GM21619 (cell line): ENCODE results near the gene ADGRV1.

Experiments
- ATAC-seq: cut with Tn5 transposase; IDR thresholded peaks from one replicate; pipeline ENCODE4 v1.9.1; 2021; ENCODE audit not compliant: unreplicated experiment

The ADGRV1 gene

GRCh38 chr5:90861843-90862586 is 303.4 kb downstream of the ADGRV1 start:
- no peak for ATAC-seq

GRCh38 chr5:90865180-90865579 is 306.6 kb downstream of the ADGRV1 start:
- ATAC-seq = no peak

DNA sequence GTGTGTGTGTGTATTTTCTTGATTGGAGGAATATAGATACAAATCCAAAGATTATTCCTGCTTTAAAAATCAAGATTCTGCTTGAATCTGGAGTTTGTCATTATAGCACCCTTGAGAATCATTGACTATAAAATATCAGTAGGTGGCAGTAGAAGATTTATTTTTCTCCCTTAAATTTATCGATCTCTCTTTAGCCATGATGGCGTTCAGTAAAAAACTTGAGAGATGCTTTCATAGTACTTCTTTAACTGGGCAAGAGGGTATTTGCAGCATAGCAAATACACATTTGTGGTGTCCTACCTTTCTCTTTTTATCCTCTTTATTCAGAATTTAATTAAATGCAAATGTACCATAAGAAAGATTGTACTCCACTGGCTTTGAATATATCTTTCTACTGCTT is 307.7 kb downstream of the ADGRV1 start:
- peak; percentile 76 for ATAC-seq

- ATAC-seq = no peak
Observed at GRCh38 chr5:90866915-90867731, 308.5 kb downstream of the ADGRV1 start.

DNA sequence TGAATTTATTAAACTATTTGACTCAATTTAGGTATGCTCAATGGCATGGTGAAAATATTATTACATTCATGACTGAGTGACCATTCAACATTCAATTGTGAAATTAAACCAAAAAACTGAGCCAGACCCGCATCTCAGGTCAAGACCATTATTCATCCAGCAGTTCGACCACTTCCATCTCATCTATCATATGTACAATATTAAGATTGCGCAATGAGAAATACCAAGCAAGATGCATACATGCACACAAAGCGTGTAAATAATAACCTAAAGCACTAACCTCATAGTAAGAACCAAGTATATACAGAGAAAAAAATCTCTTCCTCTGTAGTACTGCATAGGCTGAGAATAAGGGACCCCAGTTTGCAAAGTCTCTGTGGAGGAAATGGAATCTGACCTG is 310.2 kb downstream of the ADGRV1 start:
- no peak for ATAC-seq

- no peak for ATAC-seq
Observed at GRCh38 chr5:90871391-90871991, 312.9 kb downstream of the ADGRV1 start.

DNA sequence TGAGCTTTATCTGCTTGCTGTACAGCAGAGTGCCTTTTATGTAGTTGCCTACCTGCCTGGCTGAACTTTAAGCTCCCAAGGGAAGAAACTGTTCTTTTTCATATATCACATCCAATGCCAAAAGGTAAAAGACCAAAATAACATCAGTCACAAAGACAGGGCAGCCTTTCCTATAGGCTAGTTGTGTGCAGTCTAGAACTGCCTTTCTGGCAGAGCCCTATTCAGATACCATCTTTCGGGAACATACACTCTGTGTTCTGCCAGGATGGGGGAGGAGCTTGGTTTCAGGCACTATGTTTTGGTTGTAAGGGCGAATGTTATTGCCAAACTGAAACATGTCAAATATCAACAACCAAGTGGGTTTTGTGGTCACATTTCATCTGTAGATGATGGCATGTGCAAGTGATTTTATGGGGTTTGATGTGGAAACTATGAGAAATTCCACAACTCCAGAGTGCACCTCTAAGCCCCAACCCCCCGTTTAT is 314.5 kb downstream of the ADGRV1 start:
- no peak for ATAC-seq

GRCh38 chr5:90874066-90874465 is 315.5 kb downstream of the ADGRV1 start:
- no peak for ATAC-seq

GRCh38 chr5:90875456-90875855 is 316.9 kb downstream of the ADGRV1 start:
- no peak for ATAC-seq

DNA sequence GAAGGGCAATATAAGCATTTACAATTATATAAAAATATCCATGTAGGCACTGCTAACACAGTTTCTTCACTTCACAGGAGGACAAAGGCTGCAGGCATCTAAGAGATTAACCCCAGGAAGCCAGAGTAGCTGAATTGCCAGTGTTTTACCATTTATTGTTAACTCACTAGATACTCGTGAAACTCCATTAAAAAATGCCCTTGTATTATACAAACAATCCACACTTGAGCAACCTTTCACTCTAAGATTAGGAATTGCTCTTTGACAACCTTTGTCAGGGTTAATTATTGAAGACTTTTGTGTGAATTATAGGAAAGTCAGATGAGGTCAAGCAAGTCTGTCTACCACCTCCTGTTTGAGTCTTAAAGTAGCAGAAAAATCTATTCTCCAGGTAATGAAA is 317.8 kb downstream of the ADGRV1 start:
- ATAC-seq = no peak

GRCh38 chr5:90877049-90877448 is 318.5 kb downstream of the ADGRV1 start:
- no peak for ATAC-seq

DNA sequence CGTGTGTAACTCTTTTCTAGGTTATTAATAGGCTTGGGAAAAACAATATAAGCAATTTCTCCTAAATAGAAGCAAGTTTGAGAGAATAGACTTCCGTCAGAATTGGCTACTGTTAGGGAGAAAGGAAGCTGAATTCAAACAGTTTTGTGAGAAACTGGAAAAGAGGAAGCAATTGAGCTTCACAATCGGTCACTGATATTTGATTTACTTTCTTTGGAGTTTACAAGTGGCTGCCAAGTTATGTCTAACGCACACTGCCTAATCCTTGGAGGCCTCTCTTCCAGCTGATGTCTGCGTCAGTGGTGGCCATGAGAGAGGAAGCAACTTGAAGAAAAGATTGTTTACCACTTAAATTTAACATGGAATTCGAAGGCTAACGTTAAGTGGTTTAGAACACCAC is 319.5 kb downstream of the ADGRV1 start:
- no peak for ATAC-seq

DNA sequence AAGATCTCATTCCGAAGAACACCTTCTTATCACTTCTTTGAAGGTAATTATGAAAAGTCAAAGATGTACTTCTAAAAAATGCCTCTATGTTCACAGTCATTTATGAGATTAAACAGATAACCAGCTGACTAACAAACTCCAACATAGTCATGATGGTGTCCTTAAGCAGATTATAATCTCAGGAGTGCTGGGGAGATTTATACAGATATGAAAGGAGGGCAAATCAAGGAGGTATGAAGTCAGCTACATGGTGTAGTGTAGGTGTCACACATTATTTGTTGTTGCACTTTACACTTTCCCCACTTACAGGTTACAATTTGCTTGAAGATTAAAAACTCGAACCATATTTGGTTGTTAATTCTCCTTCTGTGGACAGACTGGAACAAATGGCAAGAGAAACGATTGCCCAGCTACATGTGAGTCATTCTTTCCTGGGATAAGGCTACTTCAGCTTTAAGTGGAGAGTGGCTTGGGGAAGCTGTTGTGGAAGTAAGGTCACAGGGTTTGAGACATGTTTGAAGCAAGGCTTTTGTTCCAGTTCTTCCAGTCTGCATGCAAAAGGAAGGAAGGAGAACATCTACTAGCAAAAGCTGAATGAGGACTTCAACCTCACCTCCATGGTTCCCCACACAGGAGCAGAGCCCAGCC is 320.1 kb downstream of the ADGRV1 start:
- no peak for ATAC-seq

- ATAC-seq = no peak
Observed at GRCh38 chr5:90881626-90882150, 323.1 kb downstream of the ADGRV1 start.

GRCh38 chr5:90882448-90882847 is 323.9 kb downstream of the ADGRV1 start:
- ATAC-seq = no peak

DNA sequence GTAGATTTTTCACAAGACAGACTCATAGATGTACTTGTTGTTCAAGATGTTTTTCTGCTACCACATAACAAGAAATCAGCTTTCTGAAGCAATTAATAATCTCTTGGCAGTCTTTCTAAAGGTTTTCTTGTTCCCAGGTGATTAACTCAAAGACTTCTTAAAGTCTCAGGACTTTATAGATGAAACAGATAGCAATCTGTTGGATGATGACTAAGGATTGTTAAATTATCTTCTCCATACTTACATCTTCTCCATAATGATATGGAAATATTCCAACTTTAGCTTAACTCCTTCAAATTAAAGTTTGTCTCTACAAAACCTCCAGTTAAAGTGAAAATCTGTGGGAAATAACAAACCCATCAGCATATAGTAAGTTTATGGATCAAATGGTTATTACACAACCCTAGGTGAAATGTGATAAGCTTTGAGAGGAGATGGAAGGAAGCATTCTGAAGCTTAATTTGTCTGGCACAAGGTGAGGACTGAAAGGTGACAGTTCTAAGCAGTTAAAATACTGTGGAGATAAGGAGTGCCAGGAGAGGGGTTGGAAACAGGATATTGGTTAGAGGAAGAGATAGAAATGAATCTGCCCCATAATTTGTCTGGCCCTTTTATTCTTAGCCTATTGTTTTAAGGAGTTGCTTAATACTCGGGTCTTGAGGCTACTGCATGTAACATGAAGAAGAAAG is 326.7 kb downstream of the ADGRV1 start:
- no peak for ATAC-seq

- no peak for ATAC-seq
Observed at GRCh38 chr5:90886381-90886780, 327.8 kb downstream of the ADGRV1 start.

DNA sequence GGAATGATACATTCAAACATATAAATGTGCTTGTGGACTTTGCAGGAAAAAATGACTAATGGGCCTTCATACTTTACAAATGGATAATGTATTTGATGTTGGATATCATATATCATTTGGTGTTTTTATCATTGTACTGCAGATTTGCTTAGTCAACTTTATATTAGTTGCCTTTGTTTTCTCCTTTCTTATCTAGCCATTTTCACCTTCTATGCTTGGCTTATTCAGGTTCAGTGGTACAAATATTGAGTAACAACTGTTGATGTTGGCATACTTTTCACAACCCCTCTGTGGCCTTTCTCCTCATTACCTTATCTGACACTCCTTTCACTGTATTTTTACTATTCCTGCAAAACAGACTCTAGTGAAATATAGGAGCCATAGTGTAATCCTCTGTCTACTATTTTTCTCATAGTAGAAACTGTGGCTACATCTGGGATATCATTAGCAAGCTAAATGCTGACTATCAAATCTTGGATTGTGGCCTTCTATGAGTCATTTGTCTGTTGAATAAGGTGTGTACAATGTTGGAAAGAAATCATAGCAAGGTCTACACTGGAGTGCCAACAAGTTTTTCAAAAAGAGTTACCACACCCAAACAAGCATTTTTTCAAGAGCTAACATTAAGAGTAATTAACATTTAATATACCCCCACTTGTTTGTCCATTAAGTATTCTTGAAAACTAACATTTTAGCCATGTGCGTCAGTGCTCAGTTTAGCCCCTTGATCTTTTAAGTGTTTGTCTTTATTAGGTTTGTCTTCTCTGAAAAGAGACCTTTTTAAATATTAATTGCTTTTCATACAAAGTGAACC is 330.1 kb downstream of the ADGRV1 start:
- ATAC-seq = no peak

GRCh38 chr5:90889325-90889600 is 330.7 kb downstream of the ADGRV1 start:
- ATAC-seq = no peak

- no peak for ATAC-seq
Observed at GRCh38 chr5:90890180-90890579, 331.6 kb downstream of the ADGRV1 start.
